ENCODE data around the gene IL18BP. TPM values are rescaled to one million over a fixed set of nuclear protein-coding genes. Genes with fewer than 3 reads are reported as not detected.

The IL18BP gene
- total and polyA plus RNA-seq, 2 experiments from 2014 or later, result 2.2 to 2.8 TPM

DNA sequence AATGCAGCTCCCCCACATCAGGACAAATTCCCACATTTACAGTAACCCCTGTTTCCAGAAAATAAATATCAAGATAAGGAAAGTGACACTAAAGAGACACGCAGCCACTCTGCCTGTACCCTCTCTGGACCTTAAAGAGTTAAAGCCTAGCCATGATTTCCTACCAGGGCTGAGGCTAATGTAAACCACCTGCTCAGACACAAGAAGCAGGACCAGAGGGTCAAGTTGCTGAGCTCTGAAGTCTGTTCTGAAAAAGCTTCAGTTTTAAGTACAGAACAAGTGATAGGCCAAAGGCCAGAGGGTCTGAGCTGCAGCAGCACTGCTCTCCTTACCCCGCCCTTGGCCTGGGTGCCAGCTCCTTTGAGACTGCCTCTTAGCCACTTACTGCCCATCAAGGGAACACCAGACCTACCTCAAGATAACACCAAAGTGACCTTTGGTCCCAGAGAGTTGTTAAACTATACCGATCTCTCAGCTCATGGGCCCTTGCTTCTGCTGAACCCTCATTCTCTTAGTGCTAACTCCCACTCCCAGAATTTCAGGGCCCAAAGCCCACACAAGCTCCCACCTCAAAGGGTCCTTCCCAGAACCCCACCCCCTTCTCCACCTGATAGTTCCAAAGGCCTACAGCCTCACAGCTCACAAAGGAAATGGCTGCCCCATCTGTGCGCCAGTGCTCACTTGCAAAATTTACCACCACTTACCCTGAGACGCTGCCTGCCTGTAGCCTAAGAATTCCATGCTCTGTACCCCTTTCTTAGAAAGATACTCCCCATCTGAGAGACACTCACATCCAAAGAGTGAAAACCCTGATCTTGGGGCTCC is 40.5 kb downstream of the IL18BP start:
- Histone ChIP-seq H3K36me3 (replicated peaks; ENCODE audit: insufficient read depth, low read depth) (no peaks in the 10 kb centered on the region), H3K4me1 (ENCODE audit: insufficient read depth) (peaks cover 31% of the 10 kb centered on the region), H3K27me3 (no peaks in the 10 kb centered on the region), H3K9me2 (replicated peaks; ENCODE audit: insufficient read depth) (no peaks in the 10 kb centered on the region), H2AFZ (no peak overlapping the region), H3K9me3 (ENCODE audit: low read depth) (no peaks in the 10 kb centered on the region), H3K4me3 (peak overlapping the region; percentile 24), H3K79me2 (peaks cover 81% of the 10 kb centered on the region), H4K20me1 (ENCODE audit: insufficient read depth, poor library complexity, severe bottlenecking) (peaks cover 40% of the 10 kb centered on the region), H3K4me2 (peak overlapping the region; percentile 95), H3K27ac (peak overlapping the region; percentile 99)
- 30% methylated on average over 5 of the region's 5 CpGs for WGBS (ENCODE audit: low lambda C conversion rate, missing lambda C conversion rate)
- TF ChIP-seq EZH2 (IDR thresholded peaks at IDR 0.05; ENCODE audit: borderline replicate concordance), result no peak
- no peak for TF ChIP-seq EZH2phosphoT487 (IDR thresholded peaks at IDR 0.05; ENCODE audit: low read depth, severe bottlenecking, unreplicated experiment)
- TF ChIP-seq, protein P1, sequence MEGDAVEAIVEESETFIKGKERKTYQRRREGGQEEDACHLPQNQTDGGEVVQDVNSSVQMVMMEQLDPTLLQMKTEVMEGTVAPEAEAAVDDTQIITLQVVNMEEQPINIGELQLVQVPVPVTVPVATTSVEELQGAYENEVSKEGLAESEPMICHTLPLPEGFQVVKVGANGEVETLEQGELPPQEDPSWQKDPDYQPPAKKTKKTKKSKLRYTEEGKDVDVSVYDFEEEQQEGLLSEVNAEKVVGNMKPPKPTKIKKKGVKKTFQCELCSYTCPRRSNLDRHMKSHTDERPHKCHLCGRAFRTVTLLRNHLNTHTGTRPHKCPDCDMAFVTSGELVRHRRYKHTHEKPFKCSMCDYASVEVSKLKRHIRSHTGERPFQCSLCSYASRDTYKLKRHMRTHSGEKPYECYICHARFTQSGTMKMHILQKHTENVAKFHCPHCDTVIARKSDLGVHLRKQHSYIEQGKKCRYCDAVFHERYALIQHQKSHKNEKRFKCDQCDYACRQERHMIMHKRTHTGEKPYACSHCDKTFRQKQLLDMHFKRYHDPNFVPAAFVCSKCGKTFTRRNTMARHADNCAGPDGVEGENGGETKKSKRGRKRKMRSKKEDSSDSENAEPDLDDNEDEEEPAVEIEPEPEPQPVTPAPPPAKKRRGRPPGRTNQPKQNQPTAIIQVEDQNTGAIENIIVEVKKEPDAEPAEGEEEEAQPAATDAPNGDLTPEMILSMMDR (IDR thresholded peaks at IDR 0.05; ENCODE audit: poor library complexity), result no peak
- peak; percentile 67 for DNase-seq (ENCODE audit: low spot score)

DNA sequence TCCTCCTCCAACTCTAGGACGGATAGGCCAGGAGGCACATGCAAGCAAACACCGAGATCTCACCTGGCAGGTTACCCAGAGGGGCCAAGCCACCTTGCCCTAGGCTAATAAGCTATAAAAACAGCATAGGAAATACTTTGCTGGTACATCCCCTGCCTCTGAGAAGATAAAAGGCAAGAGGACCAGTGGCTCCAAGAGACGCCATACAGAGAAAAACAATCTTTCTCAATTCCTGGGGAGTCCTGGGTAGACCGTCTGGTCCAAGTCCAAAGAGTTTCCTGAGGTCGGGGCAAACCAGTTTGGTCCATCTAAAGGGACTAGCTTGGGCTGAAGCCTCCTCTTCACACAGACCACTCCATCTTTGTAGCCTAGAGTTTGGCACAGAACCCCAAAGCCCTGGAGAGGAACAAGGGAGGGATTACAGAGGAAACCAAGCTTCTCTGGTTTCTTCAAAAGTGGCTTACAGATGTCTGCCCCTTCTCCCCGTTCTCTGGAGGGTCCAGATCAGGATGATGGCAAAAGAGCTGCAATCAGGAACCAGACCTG is 41.2 kb downstream of the IL18BP start:
- peaks cover 80% of the 10 kb centered on the region for H3K79me2 ChIP-seq
- H3K36me3 ChIP-seq (replicated peaks; ENCODE audit: insufficient read depth, low read depth), result no peaks in the 10 kb centered on the region
- H3K27me3 ChIP-seq, result no peaks in the 10 kb centered on the region
- H3K27ac ChIP-seq, result peak overlapping the region; percentile 99
- peak; percentile 19 for DNase-seq (ENCODE audit: low spot score)
- no peaks in the 10 kb centered on the region for H3K9me2 ChIP-seq (replicated peaks; ENCODE audit: insufficient read depth)
- H3K4me2 ChIP-seq, result peak overlapping the region; percentile 95
- peak overlapping the region; percentile 51 for H3K4me3 ChIP-seq
- 15% methylated on average over 6 of the region's 6 CpGs for WGBS (ENCODE audit: low lambda C conversion rate, missing lambda C conversion rate)
- no peak overlapping the region for H2AFZ ChIP-seq
- H3K9me3 ChIP-seq (ENCODE audit: low read depth), result no peaks in the 10 kb centered on the region
- peaks cover 31% of the 10 kb centered on the region for H3K4me1 ChIP-seq (ENCODE audit: insufficient read depth)
- TF ChIP-seq EZH2phosphoT487 (IDR thresholded peaks at IDR 0.05; ENCODE audit: low read depth, severe bottlenecking, unreplicated experiment), result no peak
- TF ChIP-seq, protein P1 (IDR thresholded peaks at IDR 0.05; ENCODE audit: poor library complexity), result no peak
- no peak for TF ChIP-seq EZH2 (IDR thresholded peaks at IDR 0.05; ENCODE audit: borderline replicate concordance)
- H4K20me1 ChIP-seq (ENCODE audit: insufficient read depth, poor library complexity, severe bottlenecking), result peaks cover 33% of the 10 kb centered on the region

DNA sequence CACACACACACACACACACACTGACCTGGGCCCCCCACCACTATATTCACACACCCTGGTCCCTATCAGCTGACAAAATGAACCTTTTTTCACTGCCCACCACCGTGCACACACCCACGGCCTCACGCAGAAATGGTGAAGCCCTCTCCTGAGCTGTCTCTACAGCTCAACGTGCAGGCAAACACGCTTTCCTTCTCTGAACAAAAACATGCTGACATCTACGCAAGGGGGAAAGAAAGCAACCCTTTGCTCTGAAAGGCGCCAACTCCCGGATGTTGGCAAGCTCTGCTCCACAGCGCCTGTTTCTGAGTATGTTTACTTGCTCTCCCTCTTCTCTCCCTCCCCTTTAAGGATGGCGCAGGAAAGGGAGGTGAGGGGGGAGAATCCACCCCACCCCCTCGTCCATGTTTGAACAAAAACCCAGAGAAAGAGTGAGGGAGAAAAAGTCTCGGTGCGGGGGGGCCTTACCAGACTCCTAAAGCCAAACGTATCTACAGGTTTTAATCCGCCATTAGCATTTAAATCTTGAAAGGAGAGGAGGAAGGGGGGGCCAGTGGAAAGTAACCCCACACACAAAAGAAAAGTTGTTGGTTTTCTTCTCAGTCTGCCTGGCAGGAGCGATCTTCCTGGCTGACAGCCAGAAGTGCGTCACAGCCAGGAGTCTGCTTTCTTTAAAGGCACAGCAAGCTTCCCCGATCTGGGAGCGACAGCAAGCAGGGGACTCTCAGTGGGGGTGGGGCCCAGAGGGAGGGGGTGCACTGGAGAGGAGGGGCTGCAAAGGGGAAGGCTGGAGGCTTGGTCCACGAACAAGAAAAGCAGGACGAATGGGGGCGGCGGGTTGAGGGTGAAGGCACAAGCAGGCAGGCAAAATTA is 42.0 kb downstream of the IL18BP start:
- Histone ChIP-seq H3K9me3 (ENCODE audit: low read depth) (no peaks in the 10 kb centered on the region), H3K9me2 (replicated peaks; ENCODE audit: insufficient read depth) (no peaks in the 10 kb centered on the region), H3K79me2 (peaks cover 80% of the 10 kb centered on the region), H2AFZ (peak overlapping the region; percentile 62), H3K27me3 (no peaks in the 10 kb centered on the region), H3K4me2 (peak overlapping the region; percentile 95), H3K36me3 (replicated peaks; ENCODE audit: insufficient read depth, low read depth) (no peaks in the 10 kb centered on the region), H3K4me1 (ENCODE audit: insufficient read depth) (peaks cover 31% of the 10 kb centered on the region), H3K4me3 (peak overlapping the region; percentile 51), H4K20me1 (ENCODE audit: insufficient read depth, poor library complexity, severe bottlenecking) (peaks cover 26% of the 10 kb centered on the region), H3K27ac (peak overlapping the region; percentile 99)
- DNase-seq (ENCODE audit: low spot score), result peak; percentile 95
- 2% methylated on average over 22 of the region's 23 CpGs for WGBS (ENCODE audit: low lambda C conversion rate, missing lambda C conversion rate)
- TF ChIP-seq, protein P1 (IDR thresholded peaks at IDR 0.05; ENCODE audit: poor library complexity), result no peak
- no peak for TF ChIP-seq EZH2phosphoT487 (IDR thresholded peaks at IDR 0.05; ENCODE audit: low read depth, severe bottlenecking, unreplicated experiment)
- no peak for TF ChIP-seq EZH2 (IDR thresholded peaks at IDR 0.05; ENCODE audit: borderline replicate concordance)

Measured in hepatocyte (in vitro differentiated cells).